Upper lobe of left lung (tissue), 4 donors: ENCODE data around the gene OR8B8.

Source experiments
- CTCF ChIP-seq, 6 experiments: fragments of 450-650 bp in 4 of 6; fragments of 200-600 bp in 2 of 6; sonication (generic) in 2 of 6; IDR thresholded peaks; one replicate each; pipeline ENCODE4 v1.5.1; 2016 to 2019; ENCODE audit warnings: antibody characterized with exemption in 6 of 6
- EP300 ChIP-seq, 4 donors: sonication (generic); formaldehyde crosslinking; IDR thresholded peaks; one replicate each; pipeline ENCODE4 v1.5.1; 2017; ENCODE audit warnings: antibody characterized with exemption in 4 of 4, control low read depth in 2 of 4
- POLR2A ChIP-seq, 4 donors: fragments of 450-650 bp; IDR thresholded peaks; one replicate each; pipeline ENCODE4 v1.5.1; 2016 to 2017; ENCODE audit warnings: antibody characterized with exemption in 4 of 4, mild to moderate bottlenecking in 2 of 4
- POLR2AphosphoS5 ChIP-seq, 2 donors: sonication (generic); formaldehyde crosslinking; IDR thresholded peaks; one replicate each; pipeline ENCODE4 v1.5.1; 2017; ENCODE audit warnings: antibody characterized with exemption in 2 of 2

GRCh38 chr11:124474079-124474478, 28.6 kb upstream of the OR8B8 start:
- TF ChIP-seq CTCF (IDR thresholded peaks at IDR 0.05), result no peak
- TF ChIP-seq POLR2AphosphoS5 (IDR thresholded peaks at IDR 0.05), result no peak
- TF ChIP-seq POLR2A (IDR thresholded peaks at IDR 0.05), result no peak
- no peak for TF ChIP-seq EP300 (IDR thresholded peaks at IDR 0.05)
